Measurements from ENCODE around the gene ZNF560.
"Not testable (repeated sequence)": the region's sequence is repeated elsewhere in the genome, so short reads cannot be mapped to it uniquely, and the experiment has no call there.

ZNF560 gene

GRCh38 chr19:9498183-9498902 lies at the start of gene ZNF560:
ZNF560 (minus strand) TSS chr19:9498616; CDS start chr19:9475313, 23,303 bp downstream.
- DNase-seq, result no peak

GRCh38 chr19:9547870-9548269 lies 49.5 kb upstream of the ZNF560 start:
- no peak for DNase-seq

- DNase-seq, result not testable (repeated sequence)
Observed at GRCh38 chr19:9541281-9541680, 42.9 kb upstream of the ZNF560 start.

GRCh38 chr19:9539921-9540320 lies 41.5 kb upstream of the ZNF560 start:
- DNase-seq, result not testable (repeated sequence)

GRCh38 chr19:9539201-9539600 lies 40.8 kb upstream of the ZNF560 start:
- DNase-seq, result not testable (repeated sequence)

GRCh38 chr19:9538183-9539058 lies 40.0 kb upstream of the ZNF560 start, which contains the start of gene ZNF426:
ZNF426 (minus strand) TSS chr19:9538645; CDS start chr19:9536232, 2,413 bp downstream.
- peak; percentile 55 for DNase-seq

GRCh38 chr19:9535934-9536333 lies 37.5 kb upstream of the ZNF560 start:
- DNase-seq, result no peak

- no peak for DNase-seq
Observed at GRCh38 chr19:9531933-9532332, 33.5 kb upstream of the ZNF560 start.

GRCh38 chr19:9528757-9529336 lies 30.4 kb upstream of the ZNF560 start:
- no peak for DNase-seq

GRCh38 chr19:9523885-9524474 lies 25.6 kb upstream of the ZNF560 start:
- DNase-seq, result no peak

GRCh38 chr19:9507285-9507684 lies 8.9 kb upstream of the ZNF560 start:
- no peak for DNase-seq

GRCh38 chr19:9500796-9501195 lies 2.4 kb upstream of the ZNF560 start:
- no peak for DNase-seq

GRCh38 chr19:9494096-9494495 lies 4.3 kb downstream of the ZNF560 start:
- DNase-seq, result no peak

- no peak for DNase-seq
Observed at GRCh38 chr19:9487016-9487415, 11.4 kb downstream of the ZNF560 start.

- DNase-seq, result no peak
Observed at GRCh38 chr19:9485140-9485539, 13.3 kb downstream of the ZNF560 start.

GRCh38 chr19:9474975-9475374 lies 23.4 kb downstream of the ZNF560 start:
- DNase-seq, result no peak

- no peak for DNase-seq
Observed at GRCh38 chr19:9467161-9467560, 31.3 kb downstream of the ZNF560 start.

GRCh38 chr19:9461938-9462337 lies 36.5 kb downstream of the ZNF560 start:
- DNase-seq, result no peak

- DNase-seq, result no peak
Observed at GRCh38 chr19:9456018-9456689, 42.3 kb downstream of the ZNF560 start.

- DNase-seq, result no peak
Observed at GRCh38 chr19:9453953-9454352, 44.5 kb downstream of the ZNF560 start.

GRCh38 chr19:9445037-9445436 lies 53.4 kb downstream of the ZNF560 start:
- DNase-seq, result no peak

GRCh38 chr19:9436358-9436757 lies 62.1 kb downstream of the ZNF560 start:
- DNase-seq, result no peak

Measured in NK-92 treated with Interleukin-12 subunit alpha and Interleukin-12 subunit beta, amount 100 ng/mL, for 24 hours (cell line).